22Rv1 (cell line): Measurements from ENCODE around the gene SMARCA4.

Source experiments
- ZFX ChIP-seq: fragments of 450-650 bp; IDR thresholded peaks from 2 replicates; pipeline ENCODE4 v1.6.1; 2017; ENCODE audit warnings: antibody characterized with exemption, borderline replicate concordance
- TF ChIP-seq, protein P1 (sequence below): fragments of 450-650 bp; IDR thresholded peaks from 2 replicates; pipeline ENCODE4 v1.5.1; 2017; ENCODE audit warnings: mild to moderate bottlenecking

DNA sequence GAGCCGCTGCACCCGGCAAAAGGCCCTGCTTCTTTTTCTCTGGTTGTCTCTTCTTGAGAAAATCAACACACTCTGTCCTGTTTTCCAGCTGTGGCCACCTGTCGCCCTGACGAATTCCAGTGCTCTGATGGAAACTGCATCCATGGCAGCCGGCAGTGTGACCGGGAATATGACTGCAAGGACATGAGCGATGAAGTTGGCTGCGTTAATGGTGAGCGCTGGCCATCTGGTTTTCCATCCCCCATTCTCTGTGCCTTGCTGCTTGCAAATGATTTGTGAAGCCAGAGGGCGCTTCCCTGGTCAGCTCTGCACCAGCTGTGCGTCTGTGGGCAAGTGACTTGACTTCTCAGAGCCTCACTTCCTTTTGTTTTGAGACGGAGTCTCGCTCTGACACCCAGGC, 145.6 kb downstream of the SMARCA4 start:
- TF ChIP-seq, protein P1, sequence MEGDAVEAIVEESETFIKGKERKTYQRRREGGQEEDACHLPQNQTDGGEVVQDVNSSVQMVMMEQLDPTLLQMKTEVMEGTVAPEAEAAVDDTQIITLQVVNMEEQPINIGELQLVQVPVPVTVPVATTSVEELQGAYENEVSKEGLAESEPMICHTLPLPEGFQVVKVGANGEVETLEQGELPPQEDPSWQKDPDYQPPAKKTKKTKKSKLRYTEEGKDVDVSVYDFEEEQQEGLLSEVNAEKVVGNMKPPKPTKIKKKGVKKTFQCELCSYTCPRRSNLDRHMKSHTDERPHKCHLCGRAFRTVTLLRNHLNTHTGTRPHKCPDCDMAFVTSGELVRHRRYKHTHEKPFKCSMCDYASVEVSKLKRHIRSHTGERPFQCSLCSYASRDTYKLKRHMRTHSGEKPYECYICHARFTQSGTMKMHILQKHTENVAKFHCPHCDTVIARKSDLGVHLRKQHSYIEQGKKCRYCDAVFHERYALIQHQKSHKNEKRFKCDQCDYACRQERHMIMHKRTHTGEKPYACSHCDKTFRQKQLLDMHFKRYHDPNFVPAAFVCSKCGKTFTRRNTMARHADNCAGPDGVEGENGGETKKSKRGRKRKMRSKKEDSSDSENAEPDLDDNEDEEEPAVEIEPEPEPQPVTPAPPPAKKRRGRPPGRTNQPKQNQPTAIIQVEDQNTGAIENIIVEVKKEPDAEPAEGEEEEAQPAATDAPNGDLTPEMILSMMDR, result no peak
- TF ChIP-seq ZFX, result no peak
